ENCODE data around the gene EIF5AL1.
A peak's percentile ranks its signal among the peaks of the same experiment; 100 is the strongest.

EIF5AL1 gene

GRCh38 chr10:79476645-79477044, 35.7 kb upstream of the EIF5AL1 start:
- H3K4me3 ChIP-seq (ENCODE audit: low read length in 2 of 2): no peak overlapping the region
- H2BK12ac ChIP-seq (ENCODE audit: low read length): no peak overlapping the region
- no peak overlapping the region for H3K4ac ChIP-seq (ENCODE audit: low read length)
- no peaks in the 10 kb centered on the region for H3K79me1 ChIP-seq (ENCODE audit: low read depth, low read length)
- no peaks in the 10 kb centered on the region for H3K36me3 ChIP-seq (replicated peaks in 1 of 2; ENCODE audit: control insufficient read depth in 2 of 2, insufficient read depth in 2 of 2, low read length in 2 of 2)
- H3K27ac ChIP-seq (replicated peaks; ENCODE audit: low read length): no peak overlapping the region
- no peak overlapping the region for H2BK120ac ChIP-seq (ENCODE audit: low read depth, low read length)
- no peak overlapping the region for H2AK5ac ChIP-seq (ENCODE audit: low read depth, low read length)
- H3K18ac ChIP-seq (ENCODE audit: low read length): no peak overlapping the region
- no peak overlapping the region for H2AFZ ChIP-seq (ENCODE audit: low read length)
- H4K91ac ChIP-seq (ENCODE audit: low read depth, low read length, poor library complexity): no peak overlapping the region
- H3K4me2 ChIP-seq (ENCODE audit: insufficient read depth, low read length, poor library complexity, severe bottlenecking): no peak overlapping the region
- no peak overlapping the region for H4K8ac ChIP-seq (ENCODE audit: low read depth, low read length)
- no peak overlapping the region for H3K9ac ChIP-seq (ENCODE audit: low read depth, low read length, poor library complexity)
- no peak overlapping the region for H2BK15ac ChIP-seq (ENCODE audit: low read length)
- no peak for DNase-seq (ENCODE audit: low spot score)
- H3K14ac ChIP-seq (ENCODE audit: low read length): no peak overlapping the region
- H2BK5ac ChIP-seq (ENCODE audit: low read length): no peak overlapping the region
- no peak overlapping the region for H3K23ac ChIP-seq (ENCODE audit: low read depth, low read length, poor library complexity)
- H3K4me1 ChIP-seq (ENCODE audit: control insufficient read depth in 2 of 2, insufficient read depth in 1 of 2, low read depth in 1 of 2, low read length in 2 of 2): peaks cover 0 to 3% of the 10 kb centered on the region in 2 donors
- H3K27me3 ChIP-seq (ENCODE audit: control insufficient read depth in 3 of 3, insufficient read depth in 3 of 3, low read depth in 1 of 3, low read length in 3 of 3): peaks cover 0 to 12% (median 0%) of the 10 kb centered on the region in 3 experiments
- H3K9me3 ChIP-seq (replicated peaks in 1 of 2; ENCODE audit: control insufficient read depth in 2 of 2, insufficient read depth in 1 of 2, low read depth in 1 of 2, low read length in 2 of 2): no peaks in the 10 kb centered on the region

GRCh38 chr10:79477456-79477855, 34.9 kb upstream of the EIF5AL1 start:
- Histone ChIP-seq H3K27ac (replicated peaks; ENCODE audit: low read length) (no peak overlapping the region), H3K4me1 (ENCODE audit: control insufficient read depth in 2 of 2, insufficient read depth in 1 of 2, low read depth in 1 of 2, low read length in 2 of 2) (peaks cover 0 to 4% of the 10 kb centered on the region in 2 donors), H2BK15ac (ENCODE audit: low read length) (no peak overlapping the region), H3K27me3 (ENCODE audit: control insufficient read depth in 3 of 3, insufficient read depth in 3 of 3, low read depth in 1 of 3, low read length in 3 of 3) (peaks cover 0 to 12% (median 0%) of the 10 kb centered on the region in 3 experiments), H3K18ac (ENCODE audit: low read length) (no peak overlapping the region), H3K36me3 (replicated peaks in 1 of 2; ENCODE audit: control insufficient read depth in 2 of 2, insufficient read depth in 2 of 2, low read length in 2 of 2) (no peaks in the 10 kb centered on the region), H2BK120ac (ENCODE audit: low read depth, low read length) (no peak overlapping the region), H2AFZ (ENCODE audit: low read length) (no peak overlapping the region), H3K79me1 (ENCODE audit: low read depth, low read length) (no peaks in the 10 kb centered on the region), H4K91ac (ENCODE audit: low read depth, low read length, poor library complexity) (no peak overlapping the region), H3K4me2 (ENCODE audit: insufficient read depth, low read length, poor library complexity, severe bottlenecking) (no peak overlapping the region), H3K23ac (ENCODE audit: low read depth, low read length, poor library complexity) (no peak overlapping the region), H4K8ac (ENCODE audit: low read depth, low read length) (no peak overlapping the region), H3K4me3 (ENCODE audit: low read length in 2 of 2) (no peak overlapping the region), H3K9ac (ENCODE audit: low read depth, low read length, poor library complexity) (no peak overlapping the region), H3K4ac (ENCODE audit: low read length) (no peak overlapping the region), H2AK5ac (ENCODE audit: low read depth, low read length) (no peak overlapping the region), H2BK12ac (ENCODE audit: low read length) (no peak overlapping the region), H2BK5ac (ENCODE audit: low read length) (no peak overlapping the region), H3K9me3 (replicated peaks in 1 of 2; ENCODE audit: control insufficient read depth in 2 of 2, insufficient read depth in 1 of 2, low read depth in 1 of 2, low read length in 2 of 2) (no peaks in the 10 kb centered on the region), H3K14ac (ENCODE audit: low read length) (no peak overlapping the region)
- DNase-seq (ENCODE audit: low spot score): no peak
- no CpG with 5 or more reads among the region's 7 CpGs for WGBS, 2 donors (ENCODE audit: extremely low coverage in 2 of 2, insufficient read length in 2 of 2, insufficient replicate concordance in 1 of 2)

- no CpG with 5 or more reads among the region's 3 CpGs for WGBS, 2 donors (ENCODE audit: extremely low coverage in 2 of 2, insufficient read length in 2 of 2, insufficient replicate concordance in 1 of 2)
- no peak overlapping the region for H2BK12ac ChIP-seq (ENCODE audit: low read length)
- H4K8ac ChIP-seq (ENCODE audit: low read depth, low read length): no peak overlapping the region
- H4K91ac ChIP-seq (ENCODE audit: low read depth, low read length, poor library complexity): no peak overlapping the region
- no peaks in the 10 kb centered on the region for H3K9me3 ChIP-seq (replicated peaks in 1 of 2; ENCODE audit: control insufficient read depth in 2 of 2, insufficient read depth in 1 of 2, low read depth in 1 of 2, low read length in 2 of 2)
- peaks cover 0 to 12% (median 0%) of the 10 kb centered on the region in 3 experiments for H3K27me3 ChIP-seq (ENCODE audit: control insufficient read depth in 3 of 3, insufficient read depth in 3 of 3, low read depth in 1 of 3, low read length in 3 of 3)
- peaks cover 3% of the 10 kb centered on the region in 2 donors for H3K4me1 ChIP-seq (ENCODE audit: control insufficient read depth in 2 of 2, insufficient read depth in 1 of 2, low read depth in 1 of 2, low read length in 2 of 2)
- H3K4me3 ChIP-seq (ENCODE audit: low read length in 2 of 2): no peak overlapping the region
- no peak overlapping the region for H3K4ac ChIP-seq (ENCODE audit: low read length)
- H2AFZ ChIP-seq (ENCODE audit: low read length): no peak overlapping the region
- DNase-seq (ENCODE audit: low spot score): no peak
- H2AK5ac ChIP-seq (ENCODE audit: low read depth, low read length): no peak overlapping the region
- no peak overlapping the region for H2BK5ac ChIP-seq (ENCODE audit: low read length)
- H3K14ac ChIP-seq (ENCODE audit: low read length): no peak overlapping the region
- no peaks in the 10 kb centered on the region for H3K79me1 ChIP-seq (ENCODE audit: low read depth, low read length)
- H2BK120ac ChIP-seq (ENCODE audit: low read depth, low read length): no peak overlapping the region
- H3K18ac ChIP-seq (ENCODE audit: low read length): no peak overlapping the region
- H3K36me3 ChIP-seq (replicated peaks in 1 of 2; ENCODE audit: control insufficient read depth in 2 of 2, insufficient read depth in 2 of 2, low read length in 2 of 2): no peaks in the 10 kb centered on the region
- no peak overlapping the region for H3K27ac ChIP-seq (replicated peaks; ENCODE audit: low read length)
- H3K23ac ChIP-seq (ENCODE audit: low read depth, low read length, poor library complexity): no peak overlapping the region
- no peak overlapping the region for H3K9ac ChIP-seq (ENCODE audit: low read depth, low read length, poor library complexity)
- no peak overlapping the region for H2BK15ac ChIP-seq (ENCODE audit: low read length)
- H3K4me2 ChIP-seq (ENCODE audit: insufficient read depth, low read length, poor library complexity, severe bottlenecking): no peak overlapping the region
Measured at GRCh38 chr10:79479283-79479909, 32.9 kb upstream of the EIF5AL1 start.

GRCh38 chr10:79482304-79482703, 30.0 kb upstream of the EIF5AL1 start:
- Histone ChIP-seq H3K4me2 (ENCODE audit: insufficient read depth, low read length, poor library complexity, severe bottlenecking) (no peak overlapping the region), H3K36me3 (replicated peaks in 1 of 2; ENCODE audit: control insufficient read depth in 2 of 2, insufficient read depth in 2 of 2, low read length in 2 of 2) (no peaks in the 10 kb centered on the region), H2AK5ac (ENCODE audit: low read depth, low read length) (no peak overlapping the region), H3K9ac (ENCODE audit: low read depth, low read length, poor library complexity) (no peak overlapping the region), H3K27me3 (ENCODE audit: control insufficient read depth in 3 of 3, insufficient read depth in 3 of 3, low read depth in 1 of 3, low read length in 3 of 3) (no peaks in the 10 kb centered on the region), H3K27ac (replicated peaks; ENCODE audit: low read length) (no peak overlapping the region), H2BK12ac (ENCODE audit: low read length) (no peak overlapping the region), H4K8ac (ENCODE audit: low read depth, low read length) (no peak overlapping the region), H3K23ac (ENCODE audit: low read depth, low read length, poor library complexity) (no peak overlapping the region), H3K4ac (ENCODE audit: low read length) (no peak overlapping the region), H3K4me1 (ENCODE audit: control insufficient read depth in 2 of 2, insufficient read depth in 1 of 2, low read depth in 1 of 2, low read length in 2 of 2) (peaks cover 3 to 9% of the 10 kb centered on the region in 2 donors), H2AFZ (ENCODE audit: low read length) (peak overlapping the region; percentile 74), H3K9me3 (replicated peaks in 1 of 2; ENCODE audit: control insufficient read depth in 2 of 2, insufficient read depth in 1 of 2, low read depth in 1 of 2, low read length in 2 of 2) (no peaks in the 10 kb centered on the region), H3K14ac (ENCODE audit: low read length) (no peak overlapping the region), H3K79me1 (ENCODE audit: low read depth, low read length) (no peaks in the 10 kb centered on the region), H2BK15ac (ENCODE audit: low read length) (no peak overlapping the region), H4K91ac (ENCODE audit: low read depth, low read length, poor library complexity) (no peak overlapping the region), H2BK5ac (ENCODE audit: low read length) (no peak overlapping the region), H3K4me3 (ENCODE audit: low read length in 2 of 2) (no peak overlapping the region), H2BK120ac (ENCODE audit: low read depth, low read length) (no peak overlapping the region), H3K18ac (ENCODE audit: low read length) (no peak overlapping the region)
- no peak for DNase-seq (ENCODE audit: low spot score)
- no CpG with 5 or more reads among the region's 1 CpG for WGBS, 2 donors (ENCODE audit: extremely low coverage in 2 of 2, insufficient read length in 2 of 2, insufficient replicate concordance in 1 of 2)
